GM12874 (cell line): ENCODE data around the gene CSRNP2.

Experiments
- TF ChIP-seq, protein P1 (sequence below): IDR thresholded peaks from 2 replicates; pipeline ENCODE4 v1.5.1; 2011; ENCODE audit warnings: low read depth, mild to moderate bottlenecking, control low read depth, low read length, moderate library complexity; ENCODE audit not compliant: insufficient read depth

The CSRNP2 gene

GRCh38 chr12:51059086-51059485, 24.3 kb downstream of the CSRNP2 start:
- TF ChIP-seq, protein P1, sequence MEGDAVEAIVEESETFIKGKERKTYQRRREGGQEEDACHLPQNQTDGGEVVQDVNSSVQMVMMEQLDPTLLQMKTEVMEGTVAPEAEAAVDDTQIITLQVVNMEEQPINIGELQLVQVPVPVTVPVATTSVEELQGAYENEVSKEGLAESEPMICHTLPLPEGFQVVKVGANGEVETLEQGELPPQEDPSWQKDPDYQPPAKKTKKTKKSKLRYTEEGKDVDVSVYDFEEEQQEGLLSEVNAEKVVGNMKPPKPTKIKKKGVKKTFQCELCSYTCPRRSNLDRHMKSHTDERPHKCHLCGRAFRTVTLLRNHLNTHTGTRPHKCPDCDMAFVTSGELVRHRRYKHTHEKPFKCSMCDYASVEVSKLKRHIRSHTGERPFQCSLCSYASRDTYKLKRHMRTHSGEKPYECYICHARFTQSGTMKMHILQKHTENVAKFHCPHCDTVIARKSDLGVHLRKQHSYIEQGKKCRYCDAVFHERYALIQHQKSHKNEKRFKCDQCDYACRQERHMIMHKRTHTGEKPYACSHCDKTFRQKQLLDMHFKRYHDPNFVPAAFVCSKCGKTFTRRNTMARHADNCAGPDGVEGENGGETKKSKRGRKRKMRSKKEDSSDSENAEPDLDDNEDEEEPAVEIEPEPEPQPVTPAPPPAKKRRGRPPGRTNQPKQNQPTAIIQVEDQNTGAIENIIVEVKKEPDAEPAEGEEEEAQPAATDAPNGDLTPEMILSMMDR: no peak

GRCh38 chr12:51056242-51056641, 27.2 kb downstream of the CSRNP2 start:
- TF ChIP-seq, protein P1: no peak

- TF ChIP-seq, protein P1: no peak
Measured at GRCh38 chr12:51055060-51055459, 28.3 kb downstream of the CSRNP2 start.

- TF ChIP-seq, protein P1: no peak
Measured at GRCh38 chr12:51051787-51052186, 31.6 kb downstream of the CSRNP2 start.

DNA sequence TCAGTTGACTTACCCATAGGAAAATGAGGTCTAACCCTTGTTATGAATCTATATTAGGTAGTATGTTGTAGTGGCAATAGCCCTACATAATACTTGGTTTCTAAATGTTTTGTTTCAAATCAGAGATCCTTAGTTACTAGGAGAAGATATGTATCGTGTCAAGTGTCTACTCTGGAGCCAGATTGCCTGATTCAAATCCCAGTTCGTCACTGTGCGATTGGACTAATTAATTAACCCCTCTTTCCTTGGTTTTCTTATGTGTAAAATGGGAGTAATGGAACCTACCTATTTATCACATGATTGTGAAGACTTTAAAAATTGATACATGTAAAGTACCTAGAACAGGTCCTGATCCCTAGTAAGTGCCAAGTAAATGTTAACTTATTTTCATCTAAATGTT, 33.9 kb downstream of the CSRNP2 start:
- TF ChIP-seq, protein P1: no peak

GRCh38 chr12:51048661-51049251, 34.6 kb downstream of the CSRNP2 start:
- TF ChIP-seq, protein P1: no peak

- TF ChIP-seq, protein P1: peak; percentile 97
Measured at GRCh38 chr12:51047655-51048540, 35.5 kb downstream of the CSRNP2 start, which contains the start of gene LETMD1. TSS of gene LETMD1 (plus strand) at chr12:51048327. CDS start at chr12:51048357, 30 bp downstream.
